ENCODE results near the gene ALG11.

ALG11 gene, protein sequence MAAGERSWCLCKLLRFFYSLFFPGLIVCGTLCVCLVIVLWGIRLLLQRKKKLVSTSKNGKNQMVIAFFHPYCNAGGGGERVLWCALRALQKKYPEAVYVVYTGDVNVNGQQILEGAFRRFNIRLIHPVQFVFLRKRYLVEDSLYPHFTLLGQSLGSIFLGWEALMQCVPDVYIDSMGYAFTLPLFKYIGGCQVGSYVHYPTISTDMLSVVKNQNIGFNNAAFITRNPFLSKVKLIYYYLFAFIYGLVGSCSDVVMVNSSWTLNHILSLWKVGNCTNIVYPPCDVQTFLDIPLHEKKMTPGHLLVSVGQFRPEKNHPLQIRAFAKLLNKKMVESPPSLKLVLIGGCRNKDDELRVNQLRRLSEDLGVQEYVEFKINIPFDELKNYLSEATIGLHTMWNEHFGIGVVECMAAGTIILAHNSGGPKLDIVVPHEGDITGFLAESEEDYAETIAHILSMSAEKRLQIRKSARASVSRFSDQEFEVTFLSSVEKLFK

DNA sequence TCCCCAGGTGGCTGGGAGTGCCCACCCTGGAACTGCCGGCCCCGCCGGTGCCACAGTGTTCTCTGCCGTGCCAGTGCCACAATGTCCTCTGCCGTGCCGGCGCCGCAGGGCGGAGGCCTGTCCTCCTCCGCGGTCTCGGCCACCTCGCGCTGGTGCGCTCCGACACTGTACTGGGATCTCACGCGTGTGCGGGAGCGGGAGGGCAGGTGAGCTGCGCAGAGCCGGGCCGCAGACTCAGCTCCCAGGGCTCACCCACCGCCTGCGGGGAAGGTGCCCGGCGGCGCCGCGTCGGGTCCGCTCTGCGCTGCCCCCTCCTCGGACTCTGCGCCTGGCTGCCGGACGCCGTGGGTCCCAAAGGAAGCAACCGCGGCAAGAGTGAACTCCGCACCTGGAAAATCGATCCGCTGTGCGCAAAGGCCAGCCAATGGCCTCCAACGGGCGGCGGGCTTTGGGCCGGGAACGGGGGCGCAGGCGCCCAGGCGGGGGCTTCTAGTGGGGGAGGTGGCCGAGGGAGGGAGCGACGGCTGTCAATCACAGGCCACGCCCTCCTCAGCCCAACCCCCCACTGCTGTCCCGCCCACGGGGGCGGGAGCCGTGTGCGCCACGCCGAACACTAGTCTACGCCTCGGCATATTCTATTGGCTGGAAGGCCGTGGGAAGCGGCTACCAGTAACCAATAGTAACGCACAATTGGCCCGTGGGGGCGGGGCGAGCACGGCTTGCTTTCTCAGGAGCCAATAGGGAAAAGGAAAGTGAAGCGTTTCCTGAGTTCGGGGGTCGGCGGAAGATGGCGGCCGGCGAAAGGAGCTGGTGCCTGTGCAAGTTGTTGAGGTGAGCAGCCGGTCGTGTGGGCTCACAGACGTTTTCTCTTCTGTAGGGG lies at the start of gene ALG11:
ALG11 (plus strand) TSS at position 767 of the 880 bp plus-strand sequence; CDS start at position 788, 21 bp downstream.
- Histone ChIP-seq H3K9me3 (ENCODE audit: control insufficient read depth, low read length) (no peaks in the 10 kb centered on the region), H3K4me3 (ENCODE audit: low read length) (peak within 1 kb of the TSS; percentile 97), H3K36me3 (ENCODE audit: control insufficient read depth, insufficient read depth, low read length) (no peaks in the 10 kb centered on the region), H3K27me3 (ENCODE audit: control insufficient read depth, insufficient read depth, low read length) (no peaks in the 10 kb centered on the region), H3K9ac (ENCODE audit: low read length) (peak within 1 kb of the TSS; percentile 92), H3K4me1 (ENCODE audit: control insufficient read depth, insufficient read depth, low read length) (peaks cover 7% of the 10 kb centered on the region)

DNA sequence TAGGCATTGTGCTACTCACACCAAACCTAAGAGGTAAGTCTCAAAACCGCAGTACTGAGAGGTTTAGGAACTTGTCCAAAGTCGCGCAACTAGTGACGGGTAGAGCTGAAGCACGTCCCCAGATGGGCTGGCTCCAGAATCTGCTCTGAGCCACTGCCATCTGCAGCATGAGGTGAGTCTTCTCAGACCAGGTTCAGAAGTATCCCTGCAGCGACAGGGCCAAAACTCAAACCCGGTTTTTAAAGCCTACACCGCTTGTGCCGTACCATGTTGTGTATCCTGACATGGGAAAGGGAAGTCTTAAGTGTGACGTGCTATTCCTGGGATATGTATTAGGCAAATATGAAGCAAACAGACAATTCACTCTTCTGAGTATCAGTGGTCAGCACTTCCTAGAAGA lies 46.0 kb upstream of the ALG11 start:
- H3K27me3 ChIP-seq (ENCODE audit: control insufficient read depth, insufficient read depth, low read length), result no peaks in the 10 kb centered on the region
- peaks cover 47% of the 10 kb centered on the region for H3K4me1 ChIP-seq (ENCODE audit: control insufficient read depth, insufficient read depth, low read length)
- no peaks in the 10 kb centered on the region for H3K9me3 ChIP-seq (ENCODE audit: control insufficient read depth, low read length)
- no peaks in the 10 kb centered on the region for H3K36me3 ChIP-seq (ENCODE audit: control insufficient read depth, insufficient read depth, low read length)
- H3K9ac ChIP-seq (ENCODE audit: low read length), result no peak overlapping the region
- no peak overlapping the region for H3K4me3 ChIP-seq (ENCODE audit: low read length)

DNA sequence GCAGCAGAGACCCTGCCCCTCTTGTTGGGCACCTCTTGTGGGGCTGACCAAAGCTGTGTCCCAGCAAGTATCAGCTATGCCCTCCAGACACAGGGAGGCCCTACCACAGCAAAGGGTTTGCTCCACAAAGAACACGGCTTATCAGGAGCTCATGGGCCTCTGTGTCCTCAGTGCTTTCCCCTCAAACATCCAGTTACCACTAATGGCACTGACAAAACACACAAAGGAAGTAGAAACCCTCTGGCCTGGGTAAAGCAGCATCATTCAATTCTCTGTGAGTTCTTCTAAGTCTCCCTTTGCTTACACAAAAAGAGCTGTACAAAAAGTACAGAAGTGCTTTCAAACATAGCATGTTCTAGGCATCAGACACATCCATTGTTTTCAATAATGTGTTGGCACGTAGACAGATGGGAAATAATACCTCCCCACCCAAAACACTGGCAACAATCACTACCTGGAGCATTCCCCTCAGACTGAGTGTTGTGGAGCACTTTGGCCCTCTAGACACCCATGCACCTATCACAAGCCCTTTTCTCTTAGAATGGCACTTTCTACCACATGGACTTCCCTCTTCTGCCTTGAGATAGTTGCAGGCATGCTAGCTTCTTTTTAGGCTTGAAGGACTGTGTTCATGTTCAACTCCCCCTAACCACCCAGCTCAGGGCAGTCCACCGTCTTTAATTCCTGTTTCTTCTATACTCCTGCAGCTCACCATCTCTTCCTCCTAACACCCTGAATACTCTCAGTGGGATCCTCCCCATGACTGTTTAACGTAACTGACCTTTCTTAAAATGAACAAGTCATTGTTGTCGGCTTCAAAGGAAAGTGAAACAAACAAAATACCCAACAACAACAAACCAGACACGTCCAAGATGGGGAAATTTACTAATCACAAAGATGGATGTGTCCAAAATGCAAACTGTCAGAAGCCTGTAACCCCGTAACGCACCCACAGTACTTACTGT lies 44.4 kb upstream of the ALG11 start:
- H3K4me3 ChIP-seq (ENCODE audit: low read length), result no peak overlapping the region
- no peaks in the 10 kb centered on the region for H3K9me3 ChIP-seq (ENCODE audit: control insufficient read depth, low read length)
- H3K9ac ChIP-seq (ENCODE audit: low read length), result no peak overlapping the region
- no peaks in the 10 kb centered on the region for H3K27me3 ChIP-seq (ENCODE audit: control insufficient read depth, insufficient read depth, low read length)
- peaks cover 44% of the 10 kb centered on the region for H3K4me1 ChIP-seq (ENCODE audit: control insufficient read depth, insufficient read depth, low read length)
- H3K36me3 ChIP-seq (ENCODE audit: control insufficient read depth, insufficient read depth, low read length), result no peaks in the 10 kb centered on the region

DNA sequence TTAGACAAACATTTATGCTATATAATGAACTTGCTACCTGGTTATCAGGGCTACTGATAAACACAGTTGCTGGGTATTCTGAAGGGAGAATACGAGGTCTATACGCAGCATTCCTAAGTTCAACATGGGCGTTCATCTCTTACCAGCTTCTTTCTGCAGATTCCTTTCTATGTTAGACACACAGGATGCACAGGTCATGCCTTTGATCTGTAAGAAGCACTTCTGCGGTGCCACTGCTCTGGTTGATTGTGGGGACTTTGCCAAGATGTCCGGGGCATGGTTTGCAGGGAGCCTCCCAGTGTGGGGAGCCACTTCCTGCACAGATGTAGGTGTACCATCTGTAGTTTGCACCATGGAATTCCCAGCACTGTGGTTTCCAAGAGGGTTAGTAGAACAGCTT lies 41.8 kb upstream of the ALG11 start:
- H3K9me3 ChIP-seq (ENCODE audit: control insufficient read depth, low read length), result no peaks in the 10 kb centered on the region
- H3K9ac ChIP-seq (ENCODE audit: low read length), result no peak overlapping the region
- H3K36me3 ChIP-seq (ENCODE audit: control insufficient read depth, insufficient read depth, low read length), result no peaks in the 10 kb centered on the region
- H3K4me3 ChIP-seq (ENCODE audit: low read length), result no peak overlapping the region
- H3K4me1 ChIP-seq (ENCODE audit: control insufficient read depth, insufficient read depth, low read length), result peaks cover 44% of the 10 kb centered on the region
- no peaks in the 10 kb centered on the region for H3K27me3 ChIP-seq (ENCODE audit: control insufficient read depth, insufficient read depth, low read length)

DNA sequence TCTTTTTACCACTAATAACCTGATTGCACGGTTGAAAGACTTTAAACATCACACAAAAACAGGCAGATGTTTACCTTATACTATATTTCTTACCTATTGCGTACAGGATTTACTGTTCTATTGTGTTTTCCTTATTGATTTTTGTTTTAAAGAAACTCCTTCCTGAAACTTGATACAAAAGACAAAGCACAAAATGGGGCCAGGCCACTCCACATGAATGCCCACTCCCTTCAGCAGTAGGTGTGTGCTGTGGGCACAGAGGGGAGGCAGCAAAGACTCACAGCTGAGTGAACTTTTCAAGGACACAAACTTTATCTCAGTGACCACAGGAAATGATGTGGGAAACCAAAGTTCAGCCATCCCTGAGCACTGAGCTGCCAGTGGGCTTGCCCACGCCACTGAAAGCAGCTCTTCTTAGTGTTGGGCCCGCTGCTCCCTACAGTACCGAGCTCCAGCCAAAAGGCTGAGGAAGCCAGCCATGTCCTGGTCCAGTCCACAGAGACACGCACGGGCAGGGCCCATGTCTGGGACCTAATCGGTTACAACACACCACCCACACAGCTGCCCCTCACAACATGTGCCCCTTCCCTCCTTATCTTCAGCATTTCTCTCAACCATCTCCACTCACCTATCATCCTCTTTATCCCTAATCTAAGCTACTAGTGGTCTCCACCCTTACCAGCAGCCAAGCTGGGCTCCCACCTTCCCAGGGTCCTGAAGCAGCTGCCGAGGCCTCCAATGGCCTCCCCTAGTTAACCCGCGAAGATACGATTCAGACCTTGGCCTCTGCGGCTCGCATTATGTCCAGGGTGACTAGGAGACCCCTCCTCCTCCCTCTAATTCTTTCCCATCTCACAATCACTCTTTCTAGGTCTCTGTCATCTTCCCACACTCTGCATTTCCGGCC lies 40.4 kb upstream of the ALG11 start:
- Histone ChIP-seq H3K4me1 (ENCODE audit: control insufficient read depth, insufficient read depth, low read length) (peaks cover 44% of the 10 kb centered on the region), H3K9ac (ENCODE audit: low read length) (no peak overlapping the region), H3K27me3 (ENCODE audit: control insufficient read depth, insufficient read depth, low read length) (no peaks in the 10 kb centered on the region), H3K36me3 (ENCODE audit: control insufficient read depth, insufficient read depth, low read length) (no peaks in the 10 kb centered on the region), H3K4me3 (ENCODE audit: low read length) (no peak overlapping the region), H3K9me3 (ENCODE audit: control insufficient read depth, low read length) (no peaks in the 10 kb centered on the region)

DNA sequence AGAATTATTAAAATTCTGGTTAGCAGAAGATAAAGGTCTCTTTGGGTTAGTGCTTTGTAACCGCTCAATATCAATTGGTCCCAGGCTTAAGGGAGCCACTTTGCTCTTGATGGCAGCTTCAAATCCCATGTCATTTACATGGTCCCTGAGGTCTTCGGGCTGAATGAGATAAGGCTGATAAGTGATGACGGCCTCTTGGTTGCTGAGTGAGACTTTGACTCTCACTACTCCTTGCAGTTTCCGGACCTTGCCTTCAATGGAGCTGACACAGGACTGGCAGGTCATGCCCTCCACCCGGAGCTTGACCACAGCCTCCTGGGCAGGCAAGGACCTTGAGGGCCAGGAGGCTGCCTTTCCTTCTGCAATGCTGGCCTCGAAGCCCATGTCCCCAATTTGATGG lies 37.7 kb upstream of the ALG11 start:
- Histone ChIP-seq H3K9ac (ENCODE audit: low read length) (no peak overlapping the region), H3K9me3 (ENCODE audit: control insufficient read depth, low read length) (no peaks in the 10 kb centered on the region), H3K4me1 (ENCODE audit: control insufficient read depth, insufficient read depth, low read length) (peaks cover 37% of the 10 kb centered on the region), H3K27me3 (ENCODE audit: control insufficient read depth, insufficient read depth, low read length) (no peaks in the 10 kb centered on the region), H3K36me3 (ENCODE audit: control insufficient read depth, insufficient read depth, low read length) (no peaks in the 10 kb centered on the region), H3K4me3 (ENCODE audit: low read length) (no peak overlapping the region)

DNA sequence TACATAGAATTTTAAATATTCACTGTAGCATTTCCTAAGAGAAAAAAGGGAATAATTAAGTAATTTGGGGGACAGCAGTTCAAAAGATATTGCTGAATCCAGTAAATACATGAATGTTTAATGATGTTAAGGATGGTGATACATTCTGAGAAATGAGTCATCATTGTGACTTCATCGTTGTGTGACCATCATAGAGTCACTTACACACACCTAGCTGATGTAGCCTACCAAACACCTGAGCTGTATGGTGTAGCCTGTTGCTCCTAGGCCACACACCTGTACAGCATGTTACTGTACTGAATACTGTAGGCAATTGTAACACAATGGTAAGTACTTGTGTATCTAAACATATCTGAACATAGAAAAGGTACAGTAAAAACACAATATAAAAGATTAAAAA lies 35.8 kb upstream of the ALG11 start:
- Histone ChIP-seq H3K9me3 (ENCODE audit: control insufficient read depth, low read length) (no peaks in the 10 kb centered on the region), H3K4me1 (ENCODE audit: control insufficient read depth, insufficient read depth, low read length) (peaks cover 36% of the 10 kb centered on the region), H3K9ac (ENCODE audit: low read length) (no peak overlapping the region), H3K4me3 (ENCODE audit: low read length) (no peak overlapping the region), H3K27me3 (ENCODE audit: control insufficient read depth, insufficient read depth, low read length) (no peaks in the 10 kb centered on the region), H3K36me3 (ENCODE audit: control insufficient read depth, insufficient read depth, low read length) (no peaks in the 10 kb centered on the region)

DNA sequence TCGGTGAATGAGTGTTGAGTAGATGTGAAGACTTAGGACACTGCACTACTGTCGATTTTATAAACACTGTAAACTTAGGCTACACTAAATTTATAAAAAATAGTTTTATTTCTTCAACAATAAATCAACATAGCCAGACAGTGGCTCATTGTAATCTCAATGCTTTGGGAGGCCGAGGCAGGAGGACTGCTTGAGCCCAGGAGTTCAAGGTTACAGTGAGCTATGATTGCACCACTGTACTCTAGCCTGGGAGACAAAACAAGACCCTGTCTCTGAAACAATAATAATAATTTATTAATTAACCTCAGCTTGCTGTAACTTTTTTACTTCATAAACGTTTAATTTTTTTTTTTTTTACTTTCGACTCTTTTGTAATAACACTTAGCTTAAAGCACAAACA lies 35.3 kb upstream of the ALG11 start:
- no peaks in the 10 kb centered on the region for H3K9me3 ChIP-seq (ENCODE audit: control insufficient read depth, low read length)
- no peak overlapping the region for H3K9ac ChIP-seq (ENCODE audit: low read length)
- H3K27me3 ChIP-seq (ENCODE audit: control insufficient read depth, insufficient read depth, low read length), result no peaks in the 10 kb centered on the region
- peaks cover 33% of the 10 kb centered on the region for H3K4me1 ChIP-seq (ENCODE audit: control insufficient read depth, insufficient read depth, low read length)
- no peak overlapping the region for H3K4me3 ChIP-seq (ENCODE audit: low read length)
- H3K36me3 ChIP-seq (ENCODE audit: control insufficient read depth, insufficient read depth, low read length), result no peaks in the 10 kb centered on the region

DNA sequence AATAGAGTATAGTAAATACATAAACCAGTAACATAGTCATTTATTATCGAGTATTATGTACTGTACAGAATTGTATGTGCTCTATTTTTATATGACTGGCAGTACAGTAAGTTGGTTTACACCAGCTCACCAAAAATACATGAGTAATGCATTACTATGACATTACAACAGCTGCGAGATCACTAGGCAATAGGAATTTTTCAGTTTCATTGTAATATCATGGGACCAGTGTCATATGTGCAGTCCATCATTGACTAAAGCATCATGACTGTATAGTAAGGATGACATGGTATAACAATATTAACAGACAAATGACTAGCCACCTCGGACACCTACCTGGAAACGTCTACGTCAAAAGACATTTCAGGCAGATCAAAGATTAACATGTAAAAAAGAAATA lies 34.6 kb upstream of the ALG11 start:
- no peaks in the 10 kb centered on the region for H3K36me3 ChIP-seq (ENCODE audit: control insufficient read depth, insufficient read depth, low read length)
- no peaks in the 10 kb centered on the region for H3K27me3 ChIP-seq (ENCODE audit: control insufficient read depth, insufficient read depth, low read length)
- H3K4me1 ChIP-seq (ENCODE audit: control insufficient read depth, insufficient read depth, low read length), result peaks cover 27% of the 10 kb centered on the region
- no peak overlapping the region for H3K4me3 ChIP-seq (ENCODE audit: low read length)
- no peak overlapping the region for H3K9ac ChIP-seq (ENCODE audit: low read length)
- no peaks in the 10 kb centered on the region for H3K9me3 ChIP-seq (ENCODE audit: control insufficient read depth, low read length)

DNA sequence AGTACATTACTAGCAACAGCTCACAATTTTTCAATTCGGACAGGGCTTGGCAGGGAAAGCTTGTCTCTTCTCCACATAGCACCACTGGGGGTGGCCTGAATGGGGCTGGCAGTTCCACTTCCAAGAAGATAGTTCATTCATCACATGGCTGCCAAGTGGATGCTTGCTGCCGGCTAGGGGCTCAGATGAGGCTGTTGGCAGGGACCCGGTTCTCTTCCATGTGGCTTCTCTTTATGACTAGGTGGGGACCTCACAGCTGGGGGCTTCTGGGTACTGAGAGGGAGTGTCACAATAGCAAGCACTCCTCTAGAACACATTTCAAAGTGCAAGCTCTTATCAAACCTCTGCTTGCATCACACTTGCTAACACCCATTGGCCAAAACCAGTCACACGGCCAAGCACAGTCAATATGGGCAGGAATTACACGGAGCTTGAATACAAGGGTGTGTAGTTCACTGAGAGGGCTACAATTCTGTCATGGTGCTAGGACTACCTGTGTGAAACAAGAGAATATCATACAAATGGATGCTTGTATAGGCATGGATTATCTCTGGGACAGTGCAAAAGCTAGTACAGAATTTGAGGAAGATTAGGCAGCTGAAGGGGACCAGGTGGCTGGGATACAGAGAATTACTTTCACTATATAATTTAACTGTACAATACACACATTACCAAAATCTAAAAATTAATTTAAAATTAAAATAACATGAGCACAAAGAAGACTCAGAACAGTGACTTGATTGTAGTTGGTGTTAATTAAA lies 33.2 kb upstream of the ALG11 start:
- Histone ChIP-seq H3K36me3 (ENCODE audit: control insufficient read depth, insufficient read depth, low read length) (no peaks in the 10 kb centered on the region), H3K27me3 (ENCODE audit: control insufficient read depth, insufficient read depth, low read length) (no peaks in the 10 kb centered on the region), H3K4me3 (ENCODE audit: low read length) (no peak overlapping the region), H3K9ac (ENCODE audit: low read length) (peak overlapping the region; percentile 46), H3K9me3 (ENCODE audit: control insufficient read depth, low read length) (no peaks in the 10 kb centered on the region), H3K4me1 (ENCODE audit: control insufficient read depth, insufficient read depth, low read length) (peaks cover 27% of the 10 kb centered on the region)
